Suprapubic skin (tissue), 4 donors: ENCODE results near the gene IFNLR1.

Source experiments
- CTCF ChIP-seq, 2 donors: fragments of 200-600 bp in 1 of 2; fragments of 450-650 bp in 1 of 2; sonication (generic) in 1 of 2; IDR thresholded peaks; one replicate each; pipeline ENCODE4 v1.5.1; 2016 to 2019; ENCODE audit warnings: antibody characterized with exemption in 2 of 2, mild to moderate bottlenecking in 1 of 2, moderate library complexity in 1 of 2
- EP300 ChIP-seq: sonication (generic); formaldehyde crosslinking; IDR thresholded peaks from one replicate; pipeline ENCODE4 v1.6.1; 2017; ENCODE audit warnings: antibody characterized with exemption
- POLR2A ChIP-seq, 2 donors: fragments of 450-650 bp; IDR thresholded peaks; one replicate each; pipeline ENCODE4 v1.6.1; 2017; ENCODE audit warnings: antibody characterized with exemption in 2 of 2, mild to moderate bottlenecking in 2 of 2, moderate library complexity in 2 of 2
- POLR2AphosphoS5 ChIP-seq, 3 donors: sonication (generic); formaldehyde crosslinking; IDR thresholded peaks; one replicate each; pipeline ENCODE4 v1.6.1; 2017; ENCODE audit warnings: antibody characterized with exemption in 3 of 3

DNA sequence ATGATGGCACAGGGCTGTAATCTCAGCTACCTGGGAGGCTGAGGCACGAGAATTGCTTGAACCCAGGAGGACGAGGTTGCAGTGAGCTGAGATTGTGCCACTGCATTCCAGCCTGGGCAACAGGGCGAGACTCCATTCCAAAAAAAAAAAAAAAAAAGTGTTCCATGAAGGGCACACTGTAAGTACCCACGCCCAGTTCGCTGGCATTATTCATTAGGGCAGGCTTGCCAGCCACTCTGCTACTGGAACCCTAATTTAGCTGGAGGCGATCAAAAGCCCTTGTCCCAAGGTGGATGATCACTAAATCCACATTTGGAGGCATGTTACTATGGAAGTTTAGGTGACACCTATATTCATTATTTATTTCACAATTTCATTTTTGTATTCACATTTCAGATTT, 5.0 kb downstream of the IFNLR1 start:
- no peak for TF ChIP-seq CTCF (IDR thresholded peaks at IDR 0.05)
- no peak for TF ChIP-seq POLR2A (IDR thresholded peaks at IDR 0.05)
- TF ChIP-seq POLR2AphosphoS5 (IDR thresholded peaks at IDR 0.05) = no peak
- TF ChIP-seq EP300 = no peak
